Skeletal muscle satellite cell (primary cell): ENCODE results near the gene CAMKMT.
A peak's percentile ranks its signal among the peaks of the same experiment; 100 is the strongest.

Source experiments
- H3K27me3 ChIP-seq: 2 replicates; pipeline ENCODE4 v1.7.0; 2013; ENCODE audit warnings: low read length; ENCODE audit not compliant: control insufficient read depth, insufficient read depth
- H3K36me3 ChIP-seq: 2 replicates; pipeline ENCODE4 v1.7.0; 2013; ENCODE audit warnings: mild to moderate bottlenecking, control low read depth, low read length; ENCODE audit not compliant: insufficient read depth
- H3K4me1 ChIP-seq: 2 replicates; pipeline ENCODE4 v1.7.0; 2013; ENCODE audit warnings: low read length; ENCODE audit not compliant: control insufficient read depth, insufficient read depth
- H3K4me2 ChIP-seq: 2 replicates; pipeline ENCODE4 v1.7.0; 2013; ENCODE audit warnings: mild to moderate bottlenecking, low read length
- H3K4me3 ChIP-seq: 2 replicates; pipeline ENCODE4 v1.7.0; 2013; ENCODE audit warnings: low read length
- H3K9ac ChIP-seq: 2 replicates; pipeline ENCODE4 v1.7.0; 2013; ENCODE audit warnings: mild to moderate bottlenecking, low read depth, low read length, moderate library complexity
- H3K9me3 ChIP-seq: replicated peaks from 2 replicates; pipeline ENCODE4 v1.7.0; 2013; ENCODE audit warnings: mild to moderate bottlenecking, control low read depth, low read length

Gene CAMKMT

GRCh38 chr2:44707945-44708660 lies 346.4 kb downstream of the CAMKMT start:
- no peaks in the 10 kb centered on the region for H3K27me3 ChIP-seq
- H3K9me3 ChIP-seq, result no peaks in the 10 kb centered on the region
- H3K4me3 ChIP-seq, result no peak overlapping the region
- no peak overlapping the region for H3K4me2 ChIP-seq
- H3K9ac ChIP-seq, result no peak overlapping the region
- H3K36me3 ChIP-seq, result no peaks in the 10 kb centered on the region
- H3K4me1 ChIP-seq, result no peaks in the 10 kb centered on the region

DNA sequence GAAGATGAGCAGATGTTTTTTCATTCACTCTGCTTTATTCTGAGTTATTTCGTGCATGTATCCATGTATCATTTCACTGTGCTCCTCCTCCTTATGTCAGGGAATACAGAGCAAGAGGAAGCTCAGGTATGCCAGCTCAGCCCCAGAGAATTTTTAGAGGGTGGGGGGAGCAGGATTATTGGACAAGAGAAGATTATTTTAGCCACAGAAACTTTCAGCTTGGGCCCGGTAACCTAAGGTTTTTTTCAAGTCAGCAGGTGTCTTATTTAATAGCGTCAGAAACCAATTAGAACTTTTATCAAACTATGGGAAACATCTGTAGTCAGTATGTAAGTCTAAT lies 346.9 kb downstream of the CAMKMT start:
- no peaks in the 10 kb centered on the region for H3K9me3 ChIP-seq
- H3K9ac ChIP-seq, result no peak overlapping the region
- no peaks in the 10 kb centered on the region for H3K27me3 ChIP-seq
- no peaks in the 10 kb centered on the region for H3K36me3 ChIP-seq
- H3K4me2 ChIP-seq, result no peak overlapping the region
- H3K4me1 ChIP-seq, result no peaks in the 10 kb centered on the region
- H3K4me3 ChIP-seq, result no peak overlapping the region

- no peak overlapping the region for H3K9ac ChIP-seq
- no peak overlapping the region for H3K4me3 ChIP-seq
Measured at GRCh38 chr2:44713170-44713569, 351.4 kb downstream of the CAMKMT start.

DNA sequence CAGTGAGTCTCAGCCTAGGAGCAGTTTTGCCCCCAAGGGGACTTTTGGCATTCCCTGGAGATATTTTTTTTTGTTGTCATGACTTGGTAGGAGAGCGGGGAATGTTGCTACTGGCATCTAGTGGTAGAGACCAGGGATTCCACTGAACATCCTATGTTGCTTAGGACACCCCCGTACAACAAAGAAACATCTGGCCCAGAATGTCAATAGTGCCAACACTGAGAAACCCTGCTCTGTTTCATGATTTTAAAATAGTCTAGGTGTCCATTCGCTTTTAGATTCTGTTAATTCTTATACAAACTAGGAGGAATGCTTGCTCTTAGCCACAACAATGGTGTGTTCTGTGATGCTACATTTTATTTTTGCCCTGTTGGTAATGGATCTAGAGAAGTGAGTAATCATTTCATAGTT lies 353.9 kb downstream of the CAMKMT start:
- no peaks in the 10 kb centered on the region for H3K9me3 ChIP-seq
- H3K36me3 ChIP-seq, result no peaks in the 10 kb centered on the region

More at GRCh38 chr2:44713170-44713569, 351.4 kb downstream of the CAMKMT start:
- H3K4me2 ChIP-seq, result no peak overlapping the region
- no peaks in the 10 kb centered on the region for H3K9me3 ChIP-seq
- H3K4me1 ChIP-seq, result peaks cover 10% of the 10 kb centered on the region
- no peaks in the 10 kb centered on the region for H3K36me3 ChIP-seq
- H3K27me3 ChIP-seq, result peaks cover 4% of the 10 kb centered on the region

GRCh38 chr2:44716131-44716530 lies 354.4 kb downstream of the CAMKMT start:
- Histone ChIP-seq H3K4me3 (no peak overlapping the region), H3K4me2 (peak overlapping the region; percentile 13), H3K4me1 (peaks cover 10% of the 10 kb centered on the region), H3K9ac (peak overlapping the region; percentile 9), H3K27me3 (peaks cover 4% of the 10 kb centered on the region), H3K9me3 (no peaks in the 10 kb centered on the region), H3K36me3 (no peaks in the 10 kb centered on the region)

More for the DNA sequence above, 353.9 kb downstream of the CAMKMT start:
- Histone ChIP-seq H3K4me1 (peaks cover 10% of the 10 kb centered on the region), H3K4me2 (peak overlapping the region; percentile 13), H3K9ac (peak overlapping the region; percentile 9), H3K4me3 (no peak overlapping the region), H3K27me3 (peaks cover 4% of the 10 kb centered on the region)

DNA sequence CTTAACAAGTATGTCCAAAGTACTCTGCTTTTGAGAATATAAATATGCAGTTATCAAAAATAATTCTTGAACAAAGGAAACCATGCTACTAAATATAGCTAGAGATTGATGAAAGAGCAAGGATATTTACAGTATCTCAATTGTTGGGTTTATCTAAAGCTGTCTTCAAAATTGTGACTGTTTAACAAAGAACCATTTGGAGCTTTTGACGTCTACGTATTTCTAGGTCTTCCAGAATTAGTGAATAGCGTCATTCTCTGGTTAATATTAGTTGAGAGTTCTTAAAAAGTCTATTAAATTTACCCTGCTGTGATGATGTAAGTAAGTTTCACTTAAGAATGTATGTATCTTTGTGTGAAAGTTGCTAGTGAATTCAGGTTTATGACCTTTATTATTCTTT lies 356.7 kb downstream of the CAMKMT start:
- no peak overlapping the region for H3K4me3 ChIP-seq
- peaks cover 10% of the 10 kb centered on the region for H3K4me1 ChIP-seq
- no peak overlapping the region for H3K4me2 ChIP-seq
- peaks cover 4% of the 10 kb centered on the region for H3K27me3 ChIP-seq
- no peaks in the 10 kb centered on the region for H3K9me3 ChIP-seq
- H3K9ac ChIP-seq, result no peak overlapping the region
- no peaks in the 10 kb centered on the region for H3K36me3 ChIP-seq

GRCh38 chr2:44719562-44719961 lies 357.8 kb downstream of the CAMKMT start:
- no peaks in the 10 kb centered on the region for H3K36me3 ChIP-seq
- no peak overlapping the region for H3K4me2 ChIP-seq
- peaks cover 4% of the 10 kb centered on the region for H3K27me3 ChIP-seq
- H3K4me1 ChIP-seq, result peaks cover 10% of the 10 kb centered on the region
- no peak overlapping the region for H3K4me3 ChIP-seq
- H3K9ac ChIP-seq, result no peak overlapping the region
- H3K9me3 ChIP-seq, result no peaks in the 10 kb centered on the region

DNA sequence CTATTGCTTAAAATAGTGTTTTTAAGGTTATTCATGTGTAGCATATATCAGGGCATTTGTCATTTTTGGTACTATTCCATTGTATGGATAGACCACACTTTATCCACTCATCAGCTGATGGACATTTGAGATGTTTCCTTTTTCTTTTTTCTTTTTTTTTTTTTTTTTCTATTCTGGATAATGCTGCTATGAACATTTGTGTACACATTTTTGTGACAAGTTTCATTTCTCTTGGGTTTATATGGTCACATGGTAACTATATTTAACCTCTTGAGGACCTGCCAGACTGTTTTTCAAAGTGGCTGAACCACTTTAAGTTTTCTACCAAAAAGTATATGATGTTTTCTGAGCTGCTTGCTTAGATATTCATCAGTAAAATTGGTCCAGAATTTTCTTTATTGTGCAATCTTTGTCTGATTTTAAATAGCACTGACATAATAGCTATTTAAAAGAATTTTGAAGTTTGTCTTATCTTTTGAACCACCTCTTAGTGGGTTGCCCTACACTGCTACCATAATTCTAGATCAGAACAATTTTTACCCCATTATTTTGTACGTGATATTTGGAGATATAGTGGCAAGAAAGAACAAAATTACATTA lies 360.4 kb downstream of the CAMKMT start:
- H3K4me3 ChIP-seq, result no peak overlapping the region

GRCh38 chr2:44723921-44724320 lies 362.2 kb downstream of the CAMKMT start:
- Histone ChIP-seq H3K9ac (no peak overlapping the region), H3K9me3 (no peaks in the 10 kb centered on the region), H3K4me1 (no peaks in the 10 kb centered on the region), H3K36me3 (no peaks in the 10 kb centered on the region), H3K27me3 (no peaks in the 10 kb centered on the region), H3K4me2 (no peak overlapping the region), H3K4me3 (no peak overlapping the region)

More for the DNA sequence above, 360.4 kb downstream of the CAMKMT start:
- peaks cover 4% of the 10 kb centered on the region for H3K27me3 ChIP-seq
- no peaks in the 10 kb centered on the region for H3K9me3 ChIP-seq
- no peaks in the 10 kb centered on the region for H3K36me3 ChIP-seq
- H3K4me1 ChIP-seq, result no peaks in the 10 kb centered on the region
- no peak overlapping the region for H3K9ac ChIP-seq
- H3K4me2 ChIP-seq, result no peak overlapping the region

DNA sequence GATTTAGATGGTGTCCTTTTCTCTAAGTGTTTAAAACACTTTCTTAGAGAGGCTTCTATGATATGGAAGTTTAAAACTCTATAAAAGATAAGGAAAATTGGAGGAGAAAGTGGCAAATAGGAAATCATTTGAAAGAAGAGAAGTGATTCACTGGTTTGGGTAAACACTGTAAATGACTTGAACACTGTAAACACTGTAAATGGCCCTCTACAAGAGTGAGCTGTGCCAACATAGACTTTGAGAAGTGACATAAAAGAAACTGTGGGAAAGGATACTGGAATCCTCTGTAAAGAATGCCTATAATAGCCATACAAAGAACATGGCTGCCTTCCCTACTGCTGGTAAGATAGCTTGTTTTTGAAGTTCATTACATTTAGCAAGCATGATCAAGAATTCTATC lies 368.8 kb downstream of the CAMKMT start:
- Histone ChIP-seq H3K4me2 (no peak overlapping the region), H3K27me3 (no peaks in the 10 kb centered on the region), H3K9ac (no peak overlapping the region), H3K36me3 (no peaks in the 10 kb centered on the region), H3K9me3 (no peaks in the 10 kb centered on the region), H3K4me1 (no peaks in the 10 kb centered on the region), H3K4me3 (no peak overlapping the region)

- Histone ChIP-seq H3K4me2 (no peak overlapping the region), H3K4me1 (no peaks in the 10 kb centered on the region), H3K9ac (no peak overlapping the region), H3K9me3 (no peaks in the 10 kb centered on the region), H3K27me3 (no peaks in the 10 kb centered on the region), H3K4me3 (no peak overlapping the region), H3K36me3 (no peaks in the 10 kb centered on the region)
Measured at GRCh38 chr2:44731505-44731904, 369.8 kb downstream of the CAMKMT start.
